ENCODE data around the gene JAKMIP2.

The JAKMIP2 gene

DNA sequence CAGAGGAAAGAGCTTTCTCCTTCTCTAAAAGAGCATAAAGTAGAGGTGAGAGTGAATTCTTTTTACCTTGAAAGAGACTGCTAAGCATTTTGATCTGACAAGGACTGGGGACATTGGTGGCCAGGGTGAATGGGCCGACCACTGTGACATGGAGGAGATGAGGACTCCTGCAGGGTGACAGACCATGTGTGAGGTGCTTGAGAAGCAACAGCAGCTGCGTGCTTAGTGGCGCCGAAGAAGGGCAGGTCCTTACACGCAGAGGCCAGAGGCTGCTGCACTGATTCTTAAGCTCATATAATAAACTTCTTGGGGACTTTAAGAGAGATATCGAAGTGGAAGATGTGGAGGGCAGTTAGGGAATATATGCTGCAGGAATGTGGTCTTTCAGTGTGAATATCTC, 8.7 kb upstream of the JAKMIP2 start:
- TF ChIP-seq POLR2AphosphoS5 (IDR thresholded peaks at IDR 0.05; ENCODE audit: low read depth, low read length) (no peak), PAX5 (IDR thresholded peaks at IDR 0.05; ENCODE audit: insufficient read depth, low read length, severe bottlenecking) (no peak), POLR2A (IDR thresholded peaks at IDR 0.05; ENCODE audit: low read depth, low read length) (no peak), SPI1 (IDR thresholded peaks at IDR 0.05; ENCODE audit: low read depth, low read length) (no peak), POU2F2 (IDR thresholded peaks at IDR 0.05; ENCODE audit: low read depth, low read length) (no peak), TAF1 (IDR thresholded peaks at IDR 0.05; ENCODE audit: low read depth, low read length) (no peak)
- DNase-seq (ENCODE audit: insufficient read length, low spot score) (no peak), FAIRE-seq (no peak)

DNA sequence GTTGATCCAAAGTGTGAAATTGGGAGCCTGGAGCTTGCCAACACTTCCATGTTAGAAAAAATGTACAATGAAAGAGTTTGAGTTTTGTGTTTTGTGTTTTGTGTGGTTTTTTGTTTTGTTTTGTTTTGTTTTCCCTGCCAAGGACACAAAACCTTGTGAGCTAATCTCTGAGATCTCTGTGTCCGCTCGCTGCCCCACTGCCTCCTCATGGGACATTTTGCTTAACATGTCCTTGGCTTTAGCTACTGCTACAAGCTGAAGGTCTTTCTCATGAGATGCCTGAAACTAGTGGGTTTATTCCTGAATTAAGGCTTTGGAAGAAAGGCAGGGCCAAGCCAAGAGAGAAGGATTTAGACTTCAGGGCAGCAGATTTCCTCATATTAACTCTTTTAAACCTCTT, 7.3 kb upstream of the JAKMIP2 start:
- DNase-seq (ENCODE audit: insufficient read length, low spot score) = no peak
- TF ChIP-seq POLR2AphosphoS5 (IDR thresholded peaks at IDR 0.05; ENCODE audit: low read depth, low read length) (no peak), PAX5 (IDR thresholded peaks at IDR 0.05; ENCODE audit: insufficient read depth, low read length, severe bottlenecking) (no peak), POLR2A (IDR thresholded peaks at IDR 0.05; ENCODE audit: low read depth, low read length) (no peak), POU2F2 (IDR thresholded peaks at IDR 0.05; ENCODE audit: low read depth, low read length) (no peak), SPI1 (IDR thresholded peaks at IDR 0.05; ENCODE audit: low read depth, low read length) (no peak), TAF1 (IDR thresholded peaks at IDR 0.05; ENCODE audit: low read depth, low read length) (no peak)
- no peak for FAIRE-seq

DNA sequence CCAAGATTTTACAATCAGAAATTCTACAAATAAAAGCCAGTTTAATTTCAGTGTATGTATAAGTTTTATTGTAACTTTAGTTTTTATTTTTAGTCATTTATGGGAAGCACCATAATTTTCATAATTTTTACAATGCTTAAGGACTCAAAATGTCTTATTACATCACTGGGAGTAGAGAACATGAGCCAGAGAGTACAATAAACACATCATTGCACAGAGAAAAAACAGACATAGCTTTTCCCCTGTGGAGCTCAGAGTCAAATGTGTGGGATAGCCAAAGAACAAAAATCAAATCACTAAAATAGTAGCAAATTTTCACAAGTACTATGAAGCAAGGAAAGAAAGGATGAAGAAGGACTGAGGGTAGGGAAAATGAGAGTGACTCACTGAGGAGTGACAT, 5.5 kb upstream of the JAKMIP2 start:
- FAIRE-seq = no peak
- no peak for TF ChIP-seq TAF1 (IDR thresholded peaks at IDR 0.05; ENCODE audit: low read depth, low read length)
- no peak for TF ChIP-seq POLR2A (IDR thresholded peaks at IDR 0.05; ENCODE audit: low read depth, low read length)
- TF ChIP-seq PAX5 (IDR thresholded peaks at IDR 0.05; ENCODE audit: insufficient read depth, low read length, severe bottlenecking) = no peak
- TF ChIP-seq SPI1 (IDR thresholded peaks at IDR 0.05; ENCODE audit: low read depth, low read length) = no peak
- TF ChIP-seq POU2F2 (IDR thresholded peaks at IDR 0.05; ENCODE audit: low read depth, low read length) = no peak
- no peak for TF ChIP-seq POLR2AphosphoS5 (IDR thresholded peaks at IDR 0.05; ENCODE audit: low read depth, low read length)
- no peak for DNase-seq (ENCODE audit: insufficient read length, low spot score)

DNA sequence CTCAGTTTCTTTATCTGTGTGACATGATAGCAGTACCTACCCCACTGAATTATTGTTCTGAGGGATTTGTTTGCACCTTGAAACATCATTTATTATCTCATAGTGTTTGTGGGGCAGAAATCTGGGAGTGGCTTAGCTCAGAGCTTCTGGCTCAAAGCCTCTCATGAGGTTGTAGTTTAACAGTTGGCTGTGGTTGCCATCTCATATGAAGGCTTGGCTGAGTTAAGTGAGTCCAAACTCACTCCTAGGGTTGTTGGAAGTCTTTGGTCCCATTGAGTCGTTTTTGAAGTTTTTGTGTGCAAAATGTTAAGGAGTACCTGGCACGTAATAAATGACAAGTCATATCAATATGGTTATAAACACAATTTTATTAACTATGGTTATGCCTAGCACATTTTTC, 3.6 kb upstream of the JAKMIP2 start:
- no peak for DNase-seq (ENCODE audit: insufficient read length, low spot score)
- TF ChIP-seq POLR2AphosphoS5 (IDR thresholded peaks at IDR 0.05; ENCODE audit: low read depth, low read length) (no peak), POU2F2 (IDR thresholded peaks at IDR 0.05; ENCODE audit: low read depth, low read length) (no peak), TAF1 (IDR thresholded peaks at IDR 0.05; ENCODE audit: low read depth, low read length) (no peak), SPI1 (IDR thresholded peaks at IDR 0.05; ENCODE audit: low read depth, low read length) (no peak), PAX5 (IDR thresholded peaks at IDR 0.05; ENCODE audit: insufficient read depth, low read length, severe bottlenecking) (no peak), POLR2A (IDR thresholded peaks at IDR 0.05; ENCODE audit: low read depth, low read length) (no peak)
- FAIRE-seq = no peak

DNA sequence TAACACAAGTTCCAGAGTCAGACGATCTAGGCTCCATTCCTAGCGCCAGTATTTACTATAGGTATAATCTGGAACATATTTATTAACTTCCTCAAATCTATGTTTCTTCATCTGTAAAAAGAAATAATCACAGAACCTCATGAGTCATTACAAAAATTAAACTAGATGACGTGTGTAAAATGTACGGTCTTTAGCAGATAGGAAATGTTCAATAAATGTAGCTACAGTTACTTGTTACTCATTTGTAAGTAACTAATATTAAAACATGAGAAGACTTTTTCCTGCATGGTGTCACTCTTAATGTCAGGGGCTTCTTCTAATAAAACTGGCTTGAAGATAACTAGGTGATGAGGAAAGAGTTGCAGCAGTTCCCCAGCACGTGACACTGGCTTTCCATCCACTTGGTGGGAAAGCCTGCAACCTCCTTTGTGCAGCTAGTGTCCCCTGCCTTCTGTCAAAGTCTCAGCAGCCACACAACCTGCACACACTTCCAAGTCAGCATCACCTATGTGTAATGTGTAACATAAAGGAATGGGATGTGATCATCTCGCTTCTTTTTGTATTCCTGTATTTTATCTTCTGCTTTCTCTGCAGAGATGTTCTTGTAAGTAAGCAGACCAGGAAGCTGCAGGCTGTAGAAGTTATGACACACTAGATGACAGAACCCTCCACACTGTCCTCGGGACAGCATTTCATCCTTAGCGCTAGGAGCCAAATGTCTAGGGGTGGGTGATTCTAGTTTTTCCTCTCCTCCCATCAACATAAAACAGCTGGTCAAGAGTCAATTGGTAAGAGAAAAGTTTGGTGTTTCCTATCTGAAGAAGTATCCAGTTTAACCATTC, 1.8 kb upstream of the JAKMIP2 start:
- DNase-seq (ENCODE audit: insufficient read length, low spot score) (no peak), FAIRE-seq (no peak)
- TF ChIP-seq PAX5 (IDR thresholded peaks at IDR 0.05; ENCODE audit: insufficient read depth, low read length, severe bottlenecking) = no peak
- no peak for TF ChIP-seq POLR2A (IDR thresholded peaks at IDR 0.05; ENCODE audit: low read depth, low read length)
- no peak for TF ChIP-seq TAF1 (IDR thresholded peaks at IDR 0.05; ENCODE audit: low read depth, low read length)

DNA sequence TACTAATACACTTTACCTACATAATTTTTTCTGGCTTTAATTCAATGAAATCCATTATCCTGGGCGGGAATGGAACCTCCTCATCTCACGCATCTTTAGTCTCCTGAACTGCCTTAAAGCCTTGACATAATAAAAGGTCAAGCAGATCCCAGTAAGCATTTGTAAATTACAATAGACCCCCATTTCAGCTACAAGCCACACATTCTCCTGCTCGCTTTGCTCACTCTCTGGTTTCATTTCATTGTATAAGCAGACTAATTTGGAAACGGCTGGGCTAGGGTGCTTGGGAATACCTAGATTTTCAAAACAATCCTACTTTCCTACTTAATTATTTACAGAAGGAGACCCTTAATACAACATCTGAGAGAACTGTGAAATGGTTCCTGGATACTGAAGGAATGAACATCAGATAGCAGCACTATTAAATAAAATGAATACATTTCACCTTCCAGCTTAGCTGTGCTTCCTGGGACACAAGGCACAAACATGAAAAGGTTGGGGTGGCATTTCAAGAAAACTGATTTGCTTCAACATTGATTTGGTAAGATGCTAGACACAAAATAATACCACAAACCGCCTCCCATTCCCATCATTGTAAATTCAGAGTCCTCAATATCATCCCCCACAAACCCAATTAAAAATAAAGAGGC, 1.5 kb downstream of the JAKMIP2 start:
- FAIRE-seq (no peak), DNase-seq (ENCODE audit: insufficient read length, low spot score) (no peak)

DNA sequence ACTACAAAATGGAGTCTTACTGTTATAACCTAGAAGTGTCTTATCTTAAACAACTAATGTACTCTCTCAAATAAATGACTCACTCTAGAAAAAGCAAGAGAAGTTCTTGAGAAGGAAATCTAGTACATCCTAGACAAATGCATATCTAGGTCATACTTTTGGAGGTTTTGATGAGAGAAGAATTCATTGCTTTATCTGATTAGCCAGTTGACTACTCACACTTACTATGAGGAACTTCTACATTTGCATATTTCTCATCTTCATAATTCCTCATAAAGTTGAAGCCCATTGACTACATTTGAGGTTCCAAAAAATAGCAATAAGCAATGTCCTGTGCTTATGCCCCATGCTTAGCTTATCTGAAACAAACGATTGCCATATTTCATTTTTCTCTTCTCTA, 2.8 kb downstream of the JAKMIP2 start:
- TF ChIP-seq SPI1 (IDR thresholded peaks at IDR 0.05; ENCODE audit: low read depth, low read length) = no peak
- TF ChIP-seq POLR2AphosphoS5 (IDR thresholded peaks at IDR 0.05; ENCODE audit: low read depth, low read length) = no peak
- no peak for TF ChIP-seq POU2F2 (IDR thresholded peaks at IDR 0.05; ENCODE audit: low read depth, low read length)
- TF ChIP-seq POLR2A (IDR thresholded peaks at IDR 0.05; ENCODE audit: low read depth, low read length) = no peak
- TF ChIP-seq PAX5 (IDR thresholded peaks at IDR 0.05; ENCODE audit: insufficient read depth, low read length, severe bottlenecking) = no peak
- TF ChIP-seq TAF1 (IDR thresholded peaks at IDR 0.05; ENCODE audit: low read depth, low read length) = no peak
- FAIRE-seq (no peak), DNase-seq (ENCODE audit: insufficient read length, low spot score) (no peak)

More for the DNA sequence above, 1.5 kb downstream of the JAKMIP2 start:
- no peak for TF ChIP-seq POU2F2 (IDR thresholded peaks at IDR 0.05; ENCODE audit: low read depth, low read length)
- TF ChIP-seq SPI1 (IDR thresholded peaks at IDR 0.05; ENCODE audit: low read depth, low read length) = no peak
- no peak for TF ChIP-seq PAX5 (IDR thresholded peaks at IDR 0.05; ENCODE audit: insufficient read depth, low read length, severe bottlenecking)
- no peak for TF ChIP-seq POLR2A (IDR thresholded peaks at IDR 0.05; ENCODE audit: low read depth, low read length)

DNA sequence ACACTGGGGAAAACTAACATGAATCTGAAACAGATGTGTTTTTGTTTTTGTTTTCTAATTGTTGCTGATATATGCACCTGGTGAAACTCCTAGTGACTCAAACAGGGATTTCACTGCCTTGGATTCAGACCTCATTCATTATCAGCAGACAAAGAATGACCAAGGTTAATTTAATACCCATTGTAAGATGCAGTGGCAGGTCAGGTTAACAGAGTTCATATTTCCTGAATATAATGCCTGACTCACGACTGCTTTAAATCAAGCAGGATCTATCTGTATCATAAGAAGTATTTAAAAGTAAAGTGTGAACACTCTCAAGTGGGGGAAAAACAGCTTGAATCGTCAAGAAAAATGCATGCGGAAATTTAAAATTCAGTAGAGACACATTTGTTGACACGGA, 5.5 kb downstream of the JAKMIP2 start:
- TF ChIP-seq POLR2A (IDR thresholded peaks at IDR 0.05; ENCODE audit: low read depth, low read length) (no peak), SPI1 (IDR thresholded peaks at IDR 0.05; ENCODE audit: low read depth, low read length) (no peak), POLR2AphosphoS5 (IDR thresholded peaks at IDR 0.05; ENCODE audit: low read depth, low read length) (no peak), TAF1 (IDR thresholded peaks at IDR 0.05; ENCODE audit: low read depth, low read length) (no peak), PAX5 (IDR thresholded peaks at IDR 0.05; ENCODE audit: insufficient read depth, low read length, severe bottlenecking) (no peak), POU2F2 (IDR thresholded peaks at IDR 0.05; ENCODE audit: low read depth, low read length) (no peak)
- no peak for DNase-seq (ENCODE audit: insufficient read length, low spot score)
- FAIRE-seq = no peak

DNA sequence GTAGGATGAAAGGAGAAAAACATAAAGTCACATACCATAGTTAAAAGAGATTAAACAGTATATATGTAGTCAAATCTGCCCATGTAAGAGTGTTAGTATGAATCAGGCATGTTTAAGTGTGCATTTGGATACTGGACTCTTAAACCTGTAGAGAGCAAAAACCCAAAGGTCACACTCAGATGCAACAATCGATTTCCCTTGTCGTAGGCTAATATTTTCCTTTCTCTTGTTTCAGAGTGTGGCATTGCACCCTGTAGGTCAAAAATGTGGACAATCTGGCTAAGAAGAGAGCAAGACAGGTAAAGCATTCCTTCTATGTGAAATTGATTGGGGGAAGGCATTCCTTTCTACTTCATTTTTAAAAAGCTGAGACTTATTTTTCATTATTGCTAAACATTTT, 8.9 kb downstream of the JAKMIP2 start:
- TF ChIP-seq POLR2AphosphoS5 (IDR thresholded peaks at IDR 0.05; ENCODE audit: low read depth, low read length) = no peak
- no peak for FAIRE-seq
- no peak for DNase-seq (ENCODE audit: insufficient read length, low spot score)

DNA sequence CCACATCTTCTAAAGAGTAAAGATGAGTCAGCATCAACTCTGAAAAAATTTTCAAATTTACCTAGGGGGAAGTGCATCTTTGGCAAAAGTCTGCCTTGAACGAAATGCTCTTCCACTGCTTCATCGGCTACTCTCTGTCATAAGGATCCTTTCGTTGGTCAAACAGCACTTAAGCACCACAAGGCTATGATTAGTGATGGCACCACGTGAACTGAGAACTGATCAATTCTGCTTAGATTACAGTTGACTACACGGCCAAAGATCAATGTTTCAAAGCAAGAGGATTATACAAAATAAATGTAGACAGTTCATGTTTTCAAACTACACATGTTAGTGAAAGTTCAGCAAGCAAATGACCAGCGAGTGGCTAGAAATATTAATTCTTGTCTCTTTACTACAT, 9.4 kb downstream of the JAKMIP2 start:
- no peak for TF ChIP-seq POLR2AphosphoS5 (IDR thresholded peaks at IDR 0.05; ENCODE audit: low read depth, low read length)
- TF ChIP-seq TAF1 (IDR thresholded peaks at IDR 0.05; ENCODE audit: low read depth, low read length) = no peak
- TF ChIP-seq PAX5 (IDR thresholded peaks at IDR 0.05; ENCODE audit: insufficient read depth, low read length, severe bottlenecking) = no peak
- no peak for TF ChIP-seq POU2F2 (IDR thresholded peaks at IDR 0.05; ENCODE audit: low read depth, low read length)
- TF ChIP-seq POLR2A (IDR thresholded peaks at IDR 0.05; ENCODE audit: low read depth, low read length) = no peak
- no peak for TF ChIP-seq SPI1 (IDR thresholded peaks at IDR 0.05; ENCODE audit: low read depth, low read length)
- FAIRE-seq (no peak), DNase-seq (ENCODE audit: insufficient read length, low spot score) (no peak)

All from GM12891 (cell line).